ENCODE data around the gene CXCL12.

DNA sequence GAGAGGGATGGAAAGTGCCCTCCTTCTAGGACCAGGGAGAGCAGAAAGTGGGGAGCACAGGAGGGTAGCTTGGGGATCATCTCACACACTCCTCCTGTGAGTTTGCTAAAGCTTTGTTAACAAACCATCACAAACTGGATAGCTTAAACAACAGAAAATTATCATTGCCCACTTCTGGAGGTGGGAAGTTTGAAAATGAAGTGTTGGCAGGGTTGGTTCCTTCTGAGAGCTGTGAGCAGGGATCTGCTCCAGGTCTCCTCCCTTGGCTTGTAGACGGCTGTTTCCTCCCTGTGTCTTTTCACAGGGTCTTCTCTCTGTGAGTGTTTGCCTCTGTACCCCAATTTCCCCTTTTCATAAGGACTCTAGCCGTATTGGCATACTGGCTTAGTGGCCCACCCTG lies 32.0 kb upstream of the CXCL12 start:
- TF ChIP-seq, protein P1, sequence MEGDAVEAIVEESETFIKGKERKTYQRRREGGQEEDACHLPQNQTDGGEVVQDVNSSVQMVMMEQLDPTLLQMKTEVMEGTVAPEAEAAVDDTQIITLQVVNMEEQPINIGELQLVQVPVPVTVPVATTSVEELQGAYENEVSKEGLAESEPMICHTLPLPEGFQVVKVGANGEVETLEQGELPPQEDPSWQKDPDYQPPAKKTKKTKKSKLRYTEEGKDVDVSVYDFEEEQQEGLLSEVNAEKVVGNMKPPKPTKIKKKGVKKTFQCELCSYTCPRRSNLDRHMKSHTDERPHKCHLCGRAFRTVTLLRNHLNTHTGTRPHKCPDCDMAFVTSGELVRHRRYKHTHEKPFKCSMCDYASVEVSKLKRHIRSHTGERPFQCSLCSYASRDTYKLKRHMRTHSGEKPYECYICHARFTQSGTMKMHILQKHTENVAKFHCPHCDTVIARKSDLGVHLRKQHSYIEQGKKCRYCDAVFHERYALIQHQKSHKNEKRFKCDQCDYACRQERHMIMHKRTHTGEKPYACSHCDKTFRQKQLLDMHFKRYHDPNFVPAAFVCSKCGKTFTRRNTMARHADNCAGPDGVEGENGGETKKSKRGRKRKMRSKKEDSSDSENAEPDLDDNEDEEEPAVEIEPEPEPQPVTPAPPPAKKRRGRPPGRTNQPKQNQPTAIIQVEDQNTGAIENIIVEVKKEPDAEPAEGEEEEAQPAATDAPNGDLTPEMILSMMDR (IDR thresholded peaks at IDR 0.05; ENCODE audit: low read depth, low read length), result no peak
- no peak for TF ChIP-seq EZH2phosphoT487 (IDR thresholded peaks at IDR 0.05; ENCODE audit: low read depth)

Measured in OCI-LY3 (cell line).